CD4-positive, alpha-beta T cell treated with Interleukin-4 for 1 hour (primary cell): Measurements from ENCODE around the gene CCNQ.

Source experiments
- DNase-seq, 2 donors: peaks; one replicate each; pipeline ENCODE4 v3.0.0-alpha.2; 2020 to 2022

CCNQ gene

DNA sequence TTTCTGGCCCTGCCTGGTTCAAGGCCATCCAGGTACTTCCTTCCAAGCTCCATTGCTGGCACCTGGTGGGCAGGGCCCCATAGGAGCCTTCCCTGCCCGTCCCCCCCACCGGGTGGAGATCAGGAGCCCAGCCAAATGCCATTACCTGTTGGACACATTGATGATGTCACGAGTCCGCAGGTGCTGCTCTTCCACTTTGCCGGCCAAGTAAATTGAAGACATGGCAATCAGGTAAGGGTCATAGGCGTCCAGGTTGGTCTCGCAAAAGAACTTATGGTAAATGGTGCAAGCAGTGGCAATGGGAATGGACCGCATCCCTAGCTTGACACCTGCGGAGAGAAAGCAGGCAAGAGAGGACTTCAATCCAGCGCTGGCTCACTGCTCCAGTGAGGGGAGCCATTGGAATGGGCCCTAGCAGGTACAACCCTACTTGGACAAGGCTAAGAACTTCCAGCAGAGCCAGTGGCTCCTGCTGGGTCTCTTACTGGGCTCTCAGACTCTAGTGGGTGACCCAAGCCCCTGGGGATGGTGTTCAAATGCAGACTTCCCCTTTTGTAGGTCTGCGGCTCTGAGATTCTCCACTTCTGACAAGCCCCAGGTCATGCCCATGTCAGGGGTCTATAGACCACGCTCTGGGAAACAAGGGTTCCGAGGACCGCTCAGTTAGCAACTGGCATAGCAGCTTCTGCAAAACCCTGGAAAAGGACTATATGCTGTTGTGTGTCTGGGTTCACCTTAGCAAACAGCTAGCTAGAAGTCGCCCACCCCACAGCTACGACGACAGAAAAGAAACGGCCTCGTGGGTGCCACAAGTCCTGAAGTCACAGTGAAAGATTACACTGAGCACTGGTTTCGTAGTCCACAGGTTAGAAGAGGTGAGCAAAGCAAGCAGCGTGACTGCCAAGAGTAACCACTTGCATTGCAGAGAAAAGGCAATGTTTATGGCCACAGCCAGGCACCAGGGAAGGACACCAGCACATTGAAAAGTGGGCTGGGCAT, 2.8 kb downstream of the CCNQ start:
- no peak for DNase-seq

DNA sequence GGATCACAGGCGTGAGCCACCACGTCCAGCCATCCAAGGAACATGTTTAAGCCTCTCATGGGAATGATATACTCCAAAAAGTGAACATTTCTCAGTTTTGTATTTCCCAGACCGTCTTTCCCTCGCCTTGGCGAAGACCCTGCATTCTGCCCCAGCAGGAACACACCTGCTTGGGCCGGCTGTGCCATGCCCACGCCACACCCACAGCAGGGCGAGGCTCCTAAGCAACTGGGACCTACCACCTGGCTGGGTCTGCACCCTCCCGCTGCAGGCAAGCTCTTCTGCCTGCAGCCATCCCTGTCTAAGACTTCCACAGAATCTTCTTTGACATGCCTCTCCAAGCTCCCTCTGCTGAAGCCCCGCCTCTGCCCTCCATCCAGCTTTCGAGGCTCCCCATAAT, 3.6 kb downstream of the CCNQ start:
- DNase-seq = no peak

DNA sequence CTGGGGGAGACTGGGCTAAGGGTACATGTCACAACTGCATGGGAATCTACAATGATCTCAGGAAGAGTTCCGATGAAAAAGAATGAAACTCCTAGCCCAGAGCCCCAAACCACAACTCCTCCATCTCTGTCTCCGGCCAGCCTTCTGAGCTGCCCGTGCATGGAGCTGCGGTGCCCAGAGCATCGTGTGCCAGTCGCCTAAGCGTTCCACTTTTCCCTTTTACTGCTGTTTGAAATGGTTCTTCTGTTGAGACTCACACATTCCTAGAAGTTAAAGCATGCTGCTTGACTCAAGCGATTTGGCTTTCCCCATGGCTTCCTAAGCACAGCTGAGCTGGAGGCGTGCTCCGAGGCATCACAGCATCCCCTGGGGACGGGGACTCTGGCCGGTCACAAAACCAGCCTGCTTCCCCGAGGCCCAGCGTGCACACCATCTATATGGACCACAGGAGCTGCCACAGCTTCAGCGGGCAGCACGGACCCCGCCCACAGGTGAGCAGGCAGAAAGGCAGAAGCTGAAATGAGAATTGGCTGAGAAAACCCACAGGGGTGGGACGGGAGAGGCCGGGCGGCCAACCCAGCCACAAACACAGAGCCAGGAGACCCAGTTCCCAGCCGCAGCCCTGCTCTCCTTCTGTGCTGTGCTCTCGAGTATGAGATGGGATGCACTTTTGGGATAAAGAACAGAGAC, 5.0 kb downstream of the CCNQ start:
- no peak for DNase-seq

DNA sequence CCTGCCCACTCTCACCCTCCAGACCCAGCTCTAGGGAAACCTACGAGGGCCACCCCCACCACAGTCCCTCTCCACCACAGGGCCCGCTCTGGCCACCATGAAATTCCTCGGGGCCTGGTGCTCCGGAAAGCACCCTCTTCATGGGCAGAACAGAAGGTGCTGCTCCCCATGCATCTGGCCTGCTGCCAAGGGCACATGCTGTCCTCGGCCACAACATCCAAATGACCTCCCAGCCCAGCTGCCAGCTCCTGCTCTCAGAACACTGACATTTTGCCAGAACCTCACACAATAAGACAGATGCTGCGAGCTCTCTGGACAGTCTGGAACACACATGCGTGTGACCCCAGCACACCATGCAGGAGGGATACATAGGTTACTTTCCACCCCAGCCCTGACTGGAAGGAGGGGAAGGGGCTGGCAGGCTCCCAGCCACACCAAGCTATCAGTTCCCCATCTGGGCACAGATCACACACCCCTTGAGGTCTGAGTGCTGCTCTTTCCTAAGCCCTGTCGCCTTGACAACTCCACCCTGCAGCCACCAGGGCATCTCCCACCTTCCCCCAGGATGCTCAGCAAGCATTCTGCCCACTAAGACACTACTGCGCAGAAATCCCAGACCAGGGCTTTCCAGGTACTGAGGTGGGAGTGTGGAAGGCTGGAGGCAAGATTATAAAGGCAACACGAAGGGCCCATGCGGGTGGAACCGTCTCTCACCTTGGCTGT, 5.8 kb downstream of the CCNQ start:
- DNase-seq = no peak

DNA sequence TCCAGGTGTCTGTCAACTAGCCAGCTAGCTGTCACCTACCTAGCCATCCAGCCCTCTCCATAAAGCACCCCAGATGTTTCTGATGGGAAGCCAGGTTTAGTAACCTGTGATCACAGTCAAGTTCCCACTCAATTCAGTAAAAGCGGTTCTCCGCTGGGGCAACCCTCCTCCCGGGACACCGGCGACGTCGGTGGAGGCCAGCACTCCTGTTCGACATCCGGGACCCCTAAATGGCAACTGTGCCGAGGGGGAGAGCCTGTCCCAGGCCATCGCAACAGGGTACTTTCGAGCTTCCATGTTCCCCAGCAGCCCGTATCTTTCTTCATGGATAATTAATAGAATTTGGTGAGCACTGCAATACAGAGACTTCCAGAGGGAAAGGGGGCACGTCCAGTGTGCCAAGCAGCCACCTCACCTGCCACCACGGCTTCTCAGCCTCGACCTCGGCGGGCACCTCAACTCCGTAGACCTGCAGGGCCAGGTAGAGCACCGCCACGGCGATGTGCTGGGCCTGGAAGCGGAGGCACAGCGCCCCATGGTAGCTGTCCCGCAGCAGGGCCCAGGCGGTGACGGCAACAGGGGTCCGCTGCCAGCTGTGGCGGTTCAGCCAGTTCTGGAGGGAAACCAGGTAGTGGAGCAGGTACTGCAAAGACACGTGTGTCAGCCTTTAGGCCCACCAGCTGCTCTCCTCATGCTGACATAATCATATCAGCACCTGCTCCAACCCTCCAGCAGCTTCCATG, 6.7 kb downstream of the CCNQ start:
- no peak for DNase-seq

DNA sequence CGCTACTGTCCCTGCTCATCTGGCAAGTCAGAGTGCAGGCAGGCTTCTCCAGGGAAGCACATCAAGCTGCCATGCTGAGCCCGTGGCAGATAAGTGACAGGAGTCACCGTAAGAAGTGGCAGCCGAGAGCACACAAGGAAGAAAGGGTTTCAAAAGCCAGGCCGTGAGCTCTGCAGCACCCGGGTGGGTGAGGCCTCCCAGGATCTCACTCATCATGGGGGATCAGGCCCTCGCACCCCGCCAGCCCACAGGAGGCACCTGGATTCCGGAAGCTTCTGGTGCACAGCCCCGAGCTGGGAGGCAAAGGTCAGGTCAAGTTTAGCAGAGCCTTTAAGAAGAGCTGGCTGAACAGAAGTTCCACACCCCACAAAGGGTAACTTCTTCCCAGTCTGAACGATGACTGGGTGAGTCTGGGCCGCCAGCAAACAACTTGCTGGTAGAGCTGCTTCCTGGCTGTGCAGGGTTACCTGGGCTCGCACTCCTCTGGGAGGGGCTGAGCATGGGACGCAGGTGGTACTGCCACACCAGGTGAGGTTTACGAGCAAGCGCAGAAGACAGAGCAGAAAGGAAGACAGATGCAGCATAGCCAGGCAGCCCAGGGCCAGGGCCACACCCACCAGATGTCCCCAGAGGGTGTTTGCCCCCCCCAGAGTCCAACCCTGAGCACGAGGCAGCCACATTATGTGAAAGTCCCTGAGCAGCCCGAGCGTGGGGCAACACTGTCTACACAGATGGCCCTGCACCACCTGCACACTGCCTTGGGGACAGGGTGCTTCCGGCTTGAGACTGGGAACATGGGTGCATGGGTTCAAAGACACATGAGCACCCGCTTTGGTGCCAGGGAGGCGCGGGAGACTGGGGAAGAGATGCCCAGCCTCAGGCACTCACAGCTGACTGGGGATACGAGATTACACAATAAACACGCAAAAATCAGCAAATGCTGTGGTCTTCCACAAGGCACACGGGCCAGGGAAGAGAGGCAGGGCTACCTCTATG, 7.7 kb downstream of the CCNQ start:
- DNase-seq = peak in 1 of 2 donors; percentile 35

DNA sequence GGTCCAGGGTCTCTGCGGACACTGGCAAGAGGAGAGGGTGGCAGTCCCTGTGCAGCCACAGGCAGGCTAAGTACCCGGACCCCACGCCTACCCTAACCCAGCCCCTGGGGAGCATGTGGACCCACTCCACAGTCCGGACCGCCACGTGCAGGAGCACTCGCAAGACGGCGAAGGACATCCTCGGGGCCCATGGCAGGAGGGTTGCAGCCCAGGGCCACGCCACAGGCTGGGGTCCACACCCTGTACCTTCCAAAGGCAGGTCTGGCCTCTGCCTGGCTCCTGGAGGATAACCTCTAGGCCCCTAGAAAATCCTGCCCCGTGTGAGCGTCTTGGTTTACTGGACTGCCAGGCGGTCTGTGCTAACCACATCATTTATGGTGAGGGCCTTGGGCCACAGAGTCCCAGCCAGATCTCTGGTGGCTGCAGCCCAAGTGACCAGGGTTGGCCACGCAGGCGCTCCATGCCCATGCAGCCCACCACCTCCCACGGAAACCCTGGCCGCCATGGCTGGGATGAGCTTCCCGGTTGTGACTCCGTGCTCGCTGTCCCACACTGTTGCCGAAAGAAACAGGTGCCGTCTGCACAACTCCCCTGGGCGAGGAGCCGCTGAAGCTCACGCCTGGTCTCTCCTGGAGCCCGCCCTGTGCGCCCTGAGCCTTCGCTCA, 10.0 kb downstream of the CCNQ start:
- no peak for DNase-seq

DNA sequence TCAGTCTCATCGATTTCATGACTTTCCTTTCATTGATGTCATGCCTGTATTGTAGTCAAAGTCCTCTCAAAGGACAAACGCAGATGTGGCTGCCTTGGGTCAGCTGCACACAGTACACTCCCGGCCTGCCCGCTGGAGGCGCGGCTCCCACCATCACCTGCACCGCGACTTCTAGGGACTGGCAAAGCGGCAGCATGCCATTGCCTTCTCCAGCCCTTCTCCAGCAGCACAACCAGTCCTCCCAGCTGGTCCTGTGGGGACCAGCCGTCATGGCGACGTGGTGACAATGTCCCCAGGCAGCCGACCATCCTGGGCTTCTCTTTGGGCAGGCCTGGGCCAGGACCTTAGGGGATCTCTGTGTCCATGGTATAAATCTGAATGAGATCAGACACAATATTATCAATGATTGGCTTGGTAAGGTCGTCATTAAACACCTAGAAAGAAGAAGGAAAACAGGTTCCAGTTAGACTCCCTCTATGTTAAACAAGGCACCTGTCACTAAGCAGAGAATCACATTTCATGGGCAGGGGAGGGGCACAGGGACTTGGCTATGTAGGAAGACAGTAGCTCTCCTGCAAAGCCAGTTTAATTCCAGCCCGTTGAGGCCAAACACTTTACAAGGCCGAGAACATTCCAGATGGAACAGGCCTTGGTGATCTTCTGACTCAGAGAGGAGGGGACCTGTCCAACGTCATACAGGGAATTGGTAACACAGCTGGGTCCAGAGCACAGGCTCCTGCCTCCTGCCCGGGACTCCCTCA, 10.7 kb downstream of the CCNQ start:
- DNase-seq = no peak

DNA sequence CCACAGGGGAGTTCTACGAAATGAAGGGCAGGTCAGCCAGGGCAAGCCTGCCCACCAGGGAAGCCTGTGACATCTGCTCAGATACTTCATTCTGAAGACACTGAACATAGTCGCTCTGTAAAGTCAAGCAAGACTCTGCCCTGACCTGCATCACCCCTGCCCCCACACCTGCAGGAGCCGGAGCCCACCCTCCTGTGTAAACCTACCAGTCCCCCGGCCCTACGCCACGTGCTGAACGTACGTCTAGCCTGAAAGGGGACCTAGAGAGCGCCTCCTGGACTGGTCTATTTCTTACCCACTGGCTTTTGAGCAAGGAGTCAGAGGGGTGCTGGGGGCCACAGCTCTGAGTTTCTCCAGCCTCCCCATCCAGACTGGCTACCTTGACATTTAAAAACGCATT, 11.6 kb downstream of the CCNQ start:
- DNase-seq = no peak

DNA sequence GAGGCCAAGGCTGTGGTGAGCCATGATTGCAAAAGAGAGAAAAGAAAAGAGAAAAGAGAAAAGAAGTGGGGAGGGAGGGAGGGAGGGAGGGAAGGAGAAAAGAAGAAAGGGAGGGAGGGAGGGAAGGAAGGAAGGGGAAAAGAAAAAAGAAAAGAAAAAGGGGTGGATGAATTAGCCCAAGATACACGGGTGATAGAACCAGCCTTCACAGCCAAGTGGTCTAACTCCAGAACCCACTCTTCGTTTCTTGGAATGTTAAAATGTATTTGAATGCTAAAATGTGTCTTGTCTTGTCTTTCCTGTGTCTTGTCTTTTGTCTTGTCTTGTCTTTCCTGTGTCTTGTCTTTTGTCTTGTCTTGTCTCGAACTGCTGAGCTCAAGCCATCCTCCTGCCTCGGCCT, 13.1 kb downstream of the CCNQ start:
- no peak for DNase-seq

DNA sequence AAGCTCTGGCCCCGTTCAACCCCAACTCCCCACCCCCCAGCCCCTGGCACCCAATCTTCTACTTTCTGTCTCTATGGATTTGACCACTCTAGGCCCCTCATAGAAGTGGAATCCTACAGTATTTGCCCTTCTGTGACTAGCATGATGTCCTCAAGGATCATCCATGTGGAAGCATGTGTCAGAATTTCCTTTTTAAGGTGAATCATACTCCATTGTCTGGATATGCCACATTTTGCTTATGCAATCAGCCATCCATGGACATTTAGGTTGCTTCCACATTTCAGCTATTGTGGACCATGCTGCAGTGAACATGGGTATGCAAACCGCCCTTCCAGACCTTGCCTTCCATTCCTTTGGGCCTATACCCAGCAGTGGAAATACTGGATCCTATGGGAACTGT, 15.5 kb downstream of the CCNQ start:
- DNase-seq = no peak

DNA sequence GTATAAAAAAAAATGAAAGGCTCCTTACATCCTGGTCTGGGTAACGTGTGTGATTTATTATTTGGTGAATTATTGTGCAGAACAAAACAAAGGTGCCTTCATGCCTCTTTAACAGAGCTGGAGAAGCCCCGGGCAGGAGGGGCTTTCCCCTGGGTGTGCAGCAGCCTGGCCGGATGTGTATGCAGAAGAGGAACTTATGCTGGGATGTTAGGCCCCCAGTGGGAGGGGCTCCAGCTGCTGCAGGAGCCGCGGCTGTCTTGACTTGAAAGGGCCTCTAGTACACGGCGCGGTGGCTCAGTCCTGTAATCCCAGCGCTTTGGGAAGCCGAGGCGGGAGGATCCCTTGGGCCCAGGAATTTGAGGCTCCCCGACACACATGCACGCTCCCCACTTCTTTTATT, 16.0 kb downstream of the CCNQ start:
- DNase-seq = peak; percentile 67 to 76

DNA sequence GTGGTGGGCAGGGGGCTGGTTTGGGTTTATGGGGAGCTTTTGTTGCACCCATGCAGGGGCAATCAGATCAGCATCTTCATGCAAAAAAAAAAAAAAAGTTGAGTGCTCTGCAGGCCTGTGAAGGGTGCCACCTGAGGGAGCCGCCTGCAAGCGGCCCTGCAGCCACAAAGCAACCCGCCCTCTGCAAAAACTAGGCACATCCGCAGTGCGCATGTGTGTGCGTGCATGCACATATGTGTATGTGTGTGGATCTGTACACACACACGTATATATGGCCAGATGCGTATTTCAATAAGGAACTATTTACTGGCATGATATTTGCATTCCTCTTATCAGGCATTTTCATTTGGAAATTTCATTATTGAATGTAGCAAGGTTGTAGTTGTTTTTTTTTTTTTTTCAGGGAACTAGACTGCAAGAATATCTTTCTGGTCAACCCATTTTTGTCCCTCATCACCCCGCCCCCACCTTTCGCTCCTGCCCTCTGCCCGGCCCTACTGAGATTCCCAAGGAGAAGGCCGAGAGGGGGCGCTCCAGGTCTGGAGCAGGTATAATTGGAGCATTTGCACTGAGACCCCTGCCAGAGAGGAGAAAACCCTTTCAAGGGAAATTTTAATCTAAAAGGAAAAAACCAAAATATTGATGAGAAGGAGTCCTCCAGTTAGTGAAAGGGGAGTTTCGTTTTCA, 18.1 kb downstream of the CCNQ start:
- DNase-seq = no peak

DNA sequence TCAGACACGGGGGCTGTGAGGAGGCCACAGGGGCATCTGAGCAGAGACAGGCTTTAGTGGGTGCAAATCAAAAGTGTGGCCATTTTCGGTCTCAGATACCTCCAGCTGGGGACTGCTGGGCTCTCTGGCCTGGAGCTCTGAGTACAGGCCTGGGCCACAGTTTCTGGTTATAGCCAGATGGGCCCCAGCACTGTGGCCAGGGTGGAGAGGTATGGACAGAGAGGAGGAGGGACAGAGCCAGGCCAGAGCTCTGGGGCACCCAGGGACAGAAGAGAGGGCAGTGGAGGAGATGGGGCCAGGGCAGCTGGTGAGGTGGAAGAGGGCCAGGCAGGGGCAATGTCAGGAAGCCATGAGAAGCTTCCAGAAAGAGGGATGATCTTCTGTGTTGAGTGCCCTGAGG, 20.1 kb downstream of the CCNQ start:
- DNase-seq = no peak

DNA sequence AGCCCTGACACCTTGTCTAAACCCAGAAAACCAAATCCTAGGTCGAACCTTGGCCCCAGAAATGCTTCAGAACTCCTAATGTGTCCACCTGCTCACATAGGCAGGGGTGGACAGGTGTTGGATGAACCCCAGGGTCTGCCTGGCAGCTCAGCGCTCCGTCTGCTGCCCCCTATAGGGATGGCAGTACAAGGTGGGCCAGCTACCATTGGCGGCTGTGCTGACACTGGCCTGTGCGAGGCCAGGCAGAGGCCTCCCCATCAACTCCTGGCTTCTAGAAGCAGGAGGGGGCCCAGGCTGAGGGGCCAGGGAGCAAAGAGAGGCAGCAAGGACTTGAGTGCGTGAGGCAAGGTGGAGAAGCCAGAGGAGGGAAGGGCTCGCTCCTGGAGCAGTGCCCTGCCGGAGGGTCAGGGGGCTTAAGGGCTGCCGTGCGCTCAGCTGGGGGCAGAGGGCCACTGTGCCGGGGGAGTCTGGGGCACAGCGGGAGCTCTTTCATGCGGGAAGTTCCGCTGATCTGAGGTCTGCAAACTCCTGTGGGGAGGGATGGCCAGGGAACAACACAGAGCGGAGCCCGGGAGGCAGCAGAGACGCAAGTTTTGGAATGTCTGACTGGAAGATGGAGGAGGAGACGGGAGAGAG, 20.6 kb downstream of the CCNQ start:
- DNase-seq = no peak

DNA sequence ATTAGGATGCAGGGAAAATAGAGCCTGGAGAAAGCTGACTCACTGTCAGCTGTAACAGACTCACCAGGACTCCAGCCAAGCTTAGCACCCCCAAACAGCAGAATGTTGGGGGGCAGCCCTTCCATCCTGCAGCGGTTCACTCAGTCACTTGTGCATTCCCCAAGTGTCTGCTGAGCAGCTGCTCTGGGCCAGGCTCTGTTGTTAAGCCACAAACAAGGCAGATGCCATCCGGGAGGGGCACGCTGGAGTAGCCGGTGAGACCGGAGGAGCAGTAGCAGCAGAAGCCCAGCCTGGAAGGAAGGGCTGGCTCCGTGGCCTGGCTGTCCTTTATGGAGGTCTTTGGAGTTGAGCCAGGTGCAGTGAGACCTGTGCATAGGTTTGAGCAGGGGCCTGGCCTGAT, 22.0 kb downstream of the CCNQ start:
- no peak for DNase-seq

DNA sequence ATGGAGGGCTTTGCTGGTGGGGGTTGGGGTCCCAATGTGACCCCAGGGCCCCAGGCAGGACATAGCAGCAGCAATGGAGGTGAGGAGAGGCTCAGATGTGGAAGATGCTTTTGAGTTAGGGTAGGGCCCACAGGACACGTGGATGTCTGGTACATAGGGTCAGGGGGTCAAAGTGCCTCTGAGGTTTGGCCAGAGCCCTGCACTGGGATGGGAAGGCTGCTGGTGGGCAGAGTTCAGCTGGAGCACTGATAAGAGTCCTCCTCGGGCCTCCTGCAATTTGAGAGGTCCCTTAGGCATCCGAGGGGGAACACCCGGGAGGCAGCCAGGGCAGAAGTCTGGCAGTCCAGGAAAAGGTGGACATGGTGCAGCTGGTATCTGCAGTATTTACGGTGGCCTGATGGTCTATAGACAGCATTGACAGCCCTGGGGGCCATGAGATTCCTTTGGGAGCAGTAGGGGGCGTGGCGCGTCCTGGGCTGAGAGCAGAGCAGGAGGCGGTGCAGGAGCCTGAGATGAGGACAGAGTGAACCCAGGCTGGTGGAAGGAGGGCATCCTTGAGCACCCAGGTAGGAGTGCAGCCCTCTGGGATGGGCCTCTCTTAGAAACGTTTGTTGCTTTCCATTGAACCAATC, 22.6 kb downstream of the CCNQ start:
- no peak for DNase-seq

DNA sequence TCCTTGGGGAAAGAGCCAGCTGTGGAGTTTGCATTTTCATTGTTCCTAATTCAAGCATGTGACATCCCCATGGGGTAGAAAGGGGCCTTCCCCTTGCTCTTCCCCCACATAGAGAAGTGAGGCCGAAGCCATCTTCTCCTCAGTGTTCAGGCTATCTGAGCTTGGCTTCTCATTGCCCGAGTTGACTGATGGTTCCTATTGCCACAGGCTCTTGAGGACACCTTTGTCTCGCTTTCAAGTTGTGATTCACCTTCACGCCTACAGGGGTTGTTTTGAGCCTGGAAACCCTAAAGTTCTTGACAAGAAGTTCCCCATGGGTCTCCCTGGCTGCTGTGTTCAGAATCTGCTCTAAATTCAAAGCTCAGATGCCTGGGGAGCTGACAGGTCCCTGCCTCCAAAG, 25.0 kb downstream of the CCNQ start:
- DNase-seq = no peak

DNA sequence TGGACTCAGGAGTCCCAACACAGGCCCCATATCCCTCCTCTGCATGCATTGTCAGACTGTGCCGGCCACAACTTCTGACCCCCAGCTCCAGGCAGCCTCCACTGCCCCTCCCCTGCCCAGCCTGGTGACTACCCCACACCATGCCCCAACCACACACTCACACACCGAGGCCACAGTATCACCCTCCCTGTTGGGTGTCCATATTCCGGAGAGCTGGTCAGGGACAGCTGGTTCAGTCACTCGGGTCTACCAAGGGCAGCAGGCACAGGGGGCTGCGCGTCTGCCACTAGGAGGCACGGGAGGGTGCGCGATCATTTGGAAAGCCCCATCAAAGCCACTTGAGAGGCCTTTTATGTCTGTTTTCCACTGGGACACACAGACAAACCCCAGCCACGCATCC, 26.3 kb downstream of the CCNQ start:
- no peak for DNase-seq
